Activated naive CD8-positive, alpha-beta T cell treated with anti-CD3 and anti-CD28 coated beads, Interleukin-2, amount 50 U/mL, for 24 hours (primary cell): ENCODE measurements around the gene TMEM255A.

Experiments
- ATAC-seq: fragments of 150-1000 bp; cut with Tn5 transposase; one replicate; pipeline ENCODE4 v1.10.0; 2021
- DNase-seq: peaks from one replicate; pipeline ENCODE4 v3.0.0; 2021
- H3K27ac Mint-ChIP-seq: one replicate; pipeline ENCODE4 v1.8.0; 2021; ENCODE audit warnings: mild to moderate bottlenecking, mixed read lengths
- H3K27me3 Mint-ChIP-seq: one replicate; pipeline ENCODE4 v1.8.0; 2021; ENCODE audit warnings: mixed read lengths
- H3K36me3 Mint-ChIP-seq: one replicate; pipeline ENCODE4 v1.8.0; 2021; ENCODE audit warnings: low read depth, mixed read lengths
- H3K4me1 Mint-ChIP-seq: one replicate; pipeline ENCODE4 v1.8.0; 2021; ENCODE audit warnings: mixed read lengths
- H3K4me3 Mint-ChIP-seq: one replicate; pipeline ENCODE4 v1.8.0; 2021; ENCODE audit warnings: mild to moderate bottlenecking, moderate library complexity, mixed read lengths
- H3K9me3 Mint-ChIP-seq: one replicate; pipeline ENCODE4 v1.8.0; 2021; ENCODE audit warnings: mixed read lengths

The TMEM255A gene

GRCh38 chrX:120223374-120223773 is 87.9 kb downstream of the TMEM255A start:
- no peak overlapping the region for H3K27ac Mint-ChIP-seq
- no peak for DNase-seq
- no peaks in the 10 kb centered on the region for H3K9me3 Mint-ChIP-seq
- H3K36me3 Mint-ChIP-seq: no peaks in the 10 kb centered on the region
- H3K4me3 Mint-ChIP-seq: no peak overlapping the region
- ATAC-seq: no peak
- no peaks in the 10 kb centered on the region for H3K27me3 Mint-ChIP-seq
- H3K4me1 Mint-ChIP-seq: no peaks in the 10 kb centered on the region

GRCh38 chrX:120213438-120214265 is 97.6 kb downstream of the TMEM255A start:
- ATAC-seq: peak; percentile 73
- Mint-ChIP-seq H3K27me3 (no peaks in the 10 kb centered on the region), H3K4me3 (no peak overlapping the region), H3K27ac (no peak overlapping the region), H3K36me3 (no peaks in the 10 kb centered on the region), H3K9me3 (no peaks in the 10 kb centered on the region), H3K4me1 (peaks cover 11% of the 10 kb centered on the region)
- DNase-seq: peak; percentile 52
